Stimulated activated naive CD4-positive, alpha-beta T cell treated with Interleukin-2 at 50 U/mL for 16 hours (primary cell): ENCODE measurements around the gene TLE2.
A peak's percentile ranks its signal among the peaks of the same experiment; 100 is the strongest.
"Not testable (repeated sequence)": the region's sequence is repeated elsewhere in the genome, so short reads cannot be mapped to it uniquely, and the experiment has no call there.

Experiments used
- DNase-seq: peaks from one replicate; lab custom pipeline; 2025; lab: John Stamatoyannopoulos, UW

Gene TLE2

GRCh38 chr19:3055741-3056416 lies 26.8 kb upstream of the TLE2 start:
- no peak for DNase-seq

GRCh38 chr19:3054972-3055740 lies 26.1 kb upstream of the TLE2 start:
- DNase-seq = no peak

GRCh38 chr19:3054265-3054971 lies 25.3 kb upstream of the TLE2 start:
- no peak for DNase-seq

- no peak for DNase-seq
These were observed 24.7 kb upstream of the TLE2 start for GRCh38 chr19:3053780-3054179.

GRCh38 chr19:3053218-3053621 lies 24.1 kb upstream of the TLE2 start:
- DNase-seq = no peak

- DNase-seq = not testable (repeated sequence)
These were observed 20.9 kb upstream of the TLE2 start for GRCh38 chr19:3050016-3050415.

GRCh38 chr19:3049089-3049488 lies 20.0 kb upstream of the TLE2 start:
- no peak for DNase-seq

- DNase-seq = no peak
These were observed 19.1 kb upstream of the TLE2 start for GRCh38 chr19:3048190-3048533.

- DNase-seq = peak; percentile 62
These were observed 18.6 kb upstream of the TLE2 start for GRCh38 chr19:3047496-3048189.

- peak; percentile 10 for DNase-seq
These were observed 17.8 kb upstream of the TLE2 start for GRCh38 chr19:3046698-3047495.

- DNase-seq = no peak
These were observed 17.0 kb upstream of the TLE2 start for GRCh38 chr19:3045885-3046697.

GRCh38 chr19:3045191-3045590 lies 16.1 kb upstream of the TLE2 start:
- DNase-seq = no peak

GRCh38 chr19:3042621-3043267 lies 13.7 kb upstream of the TLE2 start:
- no peak for DNase-seq

- no peak for DNase-seq
These were observed 12.9 kb upstream of the TLE2 start for GRCh38 chr19:3041761-3042620.

- no peak for DNase-seq
These were observed 12.2 kb upstream of the TLE2 start for GRCh38 chr19:3041327-3041726.

- no peak for DNase-seq
These were observed 10.6 kb upstream of the TLE2 start for GRCh38 chr19:3039641-3040077.

- no peak for DNase-seq
These were observed 10.0 kb upstream of the TLE2 start for GRCh38 chr19:3039125-3039524.

GRCh38 chr19:3038214-3038613 lies 9.1 kb upstream of the TLE2 start:
- DNase-seq = no peak

- not testable (repeated sequence) for DNase-seq
These were observed 8.0 kb upstream of the TLE2 start for GRCh38 chr19:3036977-3037544.
